Liver (tissue), 9 donors: ENCODE measurements around the gene IGFL3. TPM values are rescaled to one million over a fixed set of nuclear protein-coding genes. Genes with fewer than 3 reads are reported as not detected.

Experiments used
- DNase-seq: peaks from one replicate; pipeline ENCODE4 v3.0.0-alpha.2; 2017; ENCODE audit warnings: low spot score
- H3K27ac ChIP-seq, 2 donors: one replicate each; pipeline ENCODE4 v1.7.0; 2013; ENCODE audit warnings: inconsistent platforms in 2 of 2, low read length in 2 of 2, control low read depth in 1 of 2, low read depth in 1 of 2, mild to moderate bottlenecking in 1 of 2
- H3K27me3 ChIP-seq, 4 donors: one replicate each; pipeline versions ENCODE4 v1.6.1 to v1.7.0; 2013; ENCODE audit warnings: low read length in 3 of 4, inconsistent platforms in 1 of 4, mild to moderate bottlenecking in 1 of 4, moderate library complexity in 1 of 4; ENCODE audit not compliant: control insufficient read depth in 4 of 4, insufficient read depth in 4 of 4
- H3K36me3 ChIP-seq, 4 donors: one replicate each; pipeline versions ENCODE4 v1.6.1 to v1.7.0; 2013; ENCODE audit warnings: low read length in 3 of 4, mild to moderate bottlenecking in 3 of 4, low read depth in 1 of 4, moderate library complexity in 1 of 4; ENCODE audit not compliant: control insufficient read depth in 4 of 4, insufficient read depth in 3 of 4
- H3K4me1 ChIP-seq, 4 donors: one replicate each; pipeline versions ENCODE4 v1.6.1 to v1.7.0; 2013; ENCODE audit warnings: low read length in 3 of 4, mild to moderate bottlenecking in 3 of 4, moderate library complexity in 1 of 4; ENCODE audit not compliant: control insufficient read depth in 4 of 4, insufficient read depth in 4 of 4
- H3K4me3 ChIP-seq, 3 donors: one replicate each; pipeline versions ENCODE4 v1.6.1 to v1.7.0; 2013; ENCODE audit warnings: low read length in 3 of 3, control low read depth in 1 of 3, low read depth in 1 of 3, mild to moderate bottlenecking in 1 of 3
- H3K9ac ChIP-seq, 2 donors: one replicate each; pipeline ENCODE4 v1.7.0; 2013; ENCODE audit warnings: low read length in 2 of 2, mild to moderate bottlenecking in 2 of 2, moderate library complexity in 2 of 2, control low read depth in 1 of 2, low read depth in 1 of 2
- H3K9me3 ChIP-seq, 4 donors: one replicate each; pipeline versions ENCODE4 v1.6.1 to v1.7.0; 2013; ENCODE audit warnings: low read length in 3 of 4; ENCODE audit not compliant: control insufficient read depth in 4 of 4
- ATF3 ChIP-seq: IDR thresholded peaks from 2 replicates; pipeline ENCODE4 v1.6.1; 2016; ENCODE audit warnings: antibody characterized with exemption
- CTCF ChIP-seq: fragments of 150-350 bp; IDR thresholded peaks from 2 replicates; pipeline ENCODE4 v1.5.1; 2017; ENCODE audit warnings: improper control_type of control experiment, low read depth, low read length; ENCODE audit not compliant: missing input control
- EGR1 ChIP-seq, 2 donors: IDR thresholded peaks; 2 replicates each; pipeline ENCODE4 v1.6.1; 2016 to 2018; ENCODE audit warnings: antibody characterized with exemption in 2 of 2, low read depth in 2 of 2
- FOXA1 ChIP-seq: IDR thresholded peaks from 2 replicates; pipeline ENCODE4 v1.6.1; 2016; ENCODE audit warnings: antibody characterized with exemption
- FOXA2 ChIP-seq: IDR thresholded peaks from 2 replicates; pipeline ENCODE4 v1.6.1; 2016; ENCODE audit warnings: antibody characterized with exemption
- GABPA ChIP-seq, 2 donors: IDR thresholded peaks in 1 of 2; conservative IDR thresholded peaks in 1 of 2; 2 replicates each; pipeline ENCODE4 v1.6.1; 2016; ENCODE audit warnings: antibody characterized with exemption in 2 of 2, mild to moderate bottlenecking in 1 of 2, moderate library complexity in 1 of 2
- HNF4A ChIP-seq, 2 donors: conservative IDR thresholded peaks; 2 replicates each; pipeline ENCODE4 v1.6.1; 2016; ENCODE audit warnings: antibody characterized with exemption in 2 of 2, mild to moderate bottlenecking in 2 of 2
- HNF4G ChIP-seq: IDR thresholded peaks from 2 replicates; pipeline ENCODE4 v1.6.1; 2016; ENCODE audit warnings: antibody characterized with exemption
- JUND ChIP-seq, 2 donors: IDR thresholded peaks; 2 replicates each; pipeline ENCODE4 v1.6.1; 2016; ENCODE audit warnings: antibody characterized with exemption in 2 of 2
- NR2F2 ChIP-seq: IDR thresholded peaks from 2 replicates; pipeline ENCODE4 v1.6.1; 2016; ENCODE audit warnings: antibody characterized with exemption
- RAD21 ChIP-seq, 2 donors: IDR thresholded peaks; 2 replicates each; pipeline ENCODE4 v1.6.1; 2016; ENCODE audit warnings: antibody characterized with exemption in 2 of 2, mild to moderate bottlenecking in 2 of 2
- REST ChIP-seq: IDR thresholded peaks from 2 replicates; pipeline ENCODE4 v1.6.1; 2016; ENCODE audit warnings: antibody characterized with exemption, mild to moderate bottlenecking
- RXRA ChIP-seq, 2 donors: IDR thresholded peaks; 2 replicates each; pipeline ENCODE4 v1.6.1; 2017 to 2018; ENCODE audit warnings: antibody characterized with exemption in 2 of 2, mild to moderate bottlenecking in 1 of 2
- SP1 ChIP-seq: IDR thresholded peaks from 2 replicates; pipeline ENCODE4 v1.6.1; 2018; ENCODE audit warnings: antibody characterized with exemption, mild to moderate bottlenecking
- TAF1 ChIP-seq: conservative IDR thresholded peaks from 2 replicates; pipeline ENCODE4 v1.6.1; 2016; ENCODE audit warnings: antibody characterized with exemption, mild to moderate bottlenecking
- YY1 ChIP-seq: IDR thresholded peaks from 2 replicates; pipeline ENCODE4 v1.6.1; 2016; ENCODE audit warnings: antibody characterized with exemption, mild to moderate bottlenecking
- WGBS: extraction: QIAGEN DNeasy Blood & Tissue Kit; methylation state at CpG from one replicate; pipeline ENCODE4 v1.1.7; 2013; 5-methylcytosine and 5-hydroxymethylcytosine counted together
- polyA plus RNA-seq, 2 donors: library from polyadenylated mRNA; stranded (reverse) in 1 of 2; unstranded in 1 of 2; fragments of 200-250 nt in 1 of 2; fragments of >200 nt in 1 of 2; fragmentation: Nextera tagmentation in 1 of 2; extraction: Ambion mirVana in 1 of 2; gene quantifications; one replicate each; pipeline versions ENCODE4 v1.2.1 to v1.2.3, GENCODE V29; 2013 to 2015
- total RNA-seq, 2 donors: library from RNA; depleted of rRNA; stranded (reverse); fragments of >200 nt; gene quantifications; one replicate each; pipeline ENCODE4 v1.2.3, GENCODE V29; 2014
- TF ChIP-seq, protein P1 (sequence below): IDR thresholded peaks from 2 replicates; pipeline ENCODE4 v1.6.1; 2016; ENCODE audit warnings: antibody characterized with exemption
- TF ChIP-seq, protein P2 (sequence below): IDR thresholded peaks from 2 replicates; pipeline ENCODE4 v1.6.1; 2016; ENCODE audit warnings: antibody characterized with exemption
- donor health status: healthy.
- donor health status: healthy.
- donor health status: healthy.
- donor health status: healthy.
- donor health status: healthy.

IGFL3 gene
- total and polyA plus RNA-seq, 4 donors = not detected

DNA sequence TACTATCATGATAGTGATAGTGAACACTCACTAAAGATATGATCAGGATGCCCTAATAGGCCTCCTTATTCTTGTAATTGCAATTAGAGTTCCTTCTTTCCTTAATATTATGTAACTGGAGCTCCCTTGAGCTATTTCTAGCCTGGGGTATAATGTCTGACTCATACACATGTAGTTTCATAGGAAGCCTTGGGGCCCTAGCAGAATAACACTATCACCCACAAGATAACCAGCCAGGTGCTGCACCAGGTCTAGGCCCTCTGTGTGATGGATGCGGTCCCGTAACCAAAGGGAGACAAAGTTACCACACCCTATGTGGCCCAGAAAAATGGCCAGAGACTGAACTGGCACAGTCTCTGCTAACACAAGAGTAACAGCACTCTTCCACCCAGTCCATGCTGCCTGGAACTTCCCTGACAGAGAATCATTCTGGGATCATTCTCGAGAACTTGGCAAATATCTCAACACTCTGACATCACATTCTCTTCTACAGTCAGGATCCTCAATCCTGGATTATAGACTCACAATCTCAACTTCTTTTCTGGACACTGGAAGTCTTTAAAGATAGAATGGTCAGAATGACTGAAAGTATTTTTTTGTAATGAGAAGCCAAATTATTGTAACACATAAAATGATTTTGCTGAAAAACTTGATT lies 51.1 kb downstream of the IGFL3 start:
- WGBS = 87% methylated on average over 3 of the region's 3 CpGs
- no peak overlapping the region for H3K27ac ChIP-seq

More for the DNA sequence above, 51.1 kb downstream of the IGFL3 start:
- no peak for DNase-seq
- H3K4me3 ChIP-seq = no peak overlapping the region
- no peaks in the 10 kb centered on the region for H3K9me3 ChIP-seq
- peaks cover 0 to 8% (median 6%) of the 10 kb centered on the region in 4 donors for H3K4me1 ChIP-seq
- TF ChIP-seq NR2F2 (no peak), CTCF (no peak), SP1 (no peak), RXRA (IDR thresholded peaks at IDR 0.05) (no peak), GABPA (IDR thresholded peaks at IDR 0.05 in 1 of 2, conservative IDR thresholded peaks at IDR 0.05 in 1 of 2) (no peak), TAF1 (no peak), YY1 (no peak), RAD21 (IDR thresholded peaks at IDR 0.05) (no peak), ATF3 (no peak), HNF4G (no peak), EGR1 (IDR thresholded peaks at IDR 0.05; ENCODE audit: low read depth in 2 of 2) (no peak), JUND (IDR thresholded peaks at IDR 0.05) (no peak), REST (no peak), HNF4A (conservative IDR thresholded peaks at IDR 0.05) (no peak), FOXA2 (no peak), FOXA1 (no peak)
- TF ChIP-seq, protein P1, sequence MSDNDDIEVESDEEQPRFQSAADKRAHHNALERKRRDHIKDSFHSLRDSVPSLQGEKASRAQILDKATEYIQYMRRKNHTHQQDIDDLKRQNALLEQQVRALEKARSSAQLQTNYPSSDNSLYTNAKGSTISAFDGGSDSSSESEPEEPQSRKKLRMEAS = no peak
- TF ChIP-seq, protein P2, sequence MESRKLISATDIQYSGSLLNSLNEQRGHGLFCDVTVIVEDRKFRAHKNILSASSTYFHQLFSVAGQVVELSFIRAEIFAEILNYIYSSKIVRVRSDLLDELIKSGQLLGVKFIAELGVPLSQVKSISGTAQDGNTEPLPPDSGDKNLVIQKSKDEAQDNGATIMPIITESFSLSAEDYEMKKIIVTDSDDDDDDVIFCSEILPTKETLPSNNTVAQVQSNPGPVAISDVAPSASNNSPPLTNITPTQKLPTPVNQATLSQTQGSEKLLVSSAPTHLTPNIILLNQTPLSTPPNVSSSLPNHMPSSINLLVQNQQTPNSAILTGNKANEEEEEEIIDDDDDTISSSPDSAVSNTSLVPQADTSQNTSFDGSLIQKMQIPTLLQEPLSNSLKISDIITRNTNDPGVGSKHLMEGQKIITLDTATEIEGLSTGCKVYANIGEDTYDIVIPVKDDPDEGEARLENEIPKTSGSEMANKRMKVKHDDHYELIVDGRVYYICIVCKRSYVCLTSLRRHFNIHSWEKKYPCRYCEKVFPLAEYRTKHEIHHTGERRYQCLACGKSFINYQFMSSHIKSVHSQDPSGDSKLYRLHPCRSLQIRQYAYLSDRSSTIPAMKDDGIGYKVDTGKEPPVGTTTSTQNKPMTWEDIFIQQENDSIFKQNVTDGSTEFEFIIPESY = no peak
- H3K36me3 ChIP-seq = no peaks in the 10 kb centered on the region
- no peak overlapping the region for H3K9ac ChIP-seq
- peaks cover 0 to 13% (median 7%) of the 10 kb centered on the region in 4 donors for H3K27me3 ChIP-seq

Other genes with a start within 250 kb of the IGFL3 start
- 10 to 100 TPM; 16.5 to 16.8 TPM for gene IRF2BP1, start 238.5 kb downstream of the IGFL3 start, total RNA-seq
- 10 to 100 TPM in 1 of 2 donors, 1 to 10 TPM in 1; 4.9 to 16.3 TPM for gene IRF2BP1, start 238.5 kb downstream of the IGFL3 start, polyA plus RNA-seq
- gene MYPOP, start 222.1 kb downstream of the IGFL3 start, total RNA-seq = 1 to 10 TPM in 1 of 2 donors, under 1 TPM in 1; 0.70 to 1.8 TPM
- gene MYPOP, start 222.1 kb downstream of the IGFL3 start, polyA plus RNA-seq = 1 to 10 TPM in 1 of 2 donors, under 1 TPM in 1; 0.90 to 3.0 TPM
- not detected for gene NANOS2, start 209.9 kb downstream of the IGFL3 start, total RNA-seq
- not detected for gene NANOS2, start 209.9 kb downstream of the IGFL3 start, polyA plus RNA-seq
- gene NOVA2, start 150.8 kb downstream of the IGFL3 start, total RNA-seq = 1 to 10 TPM in 1 of 2 donors, under 1 TPM in 1; 0.47 to 1.6 TPM
- under 1 TPM; 0.31 to 0.37 TPM for gene NOVA2, start 150.8 kb downstream of the IGFL3 start, polyA plus RNA-seq
- gene CCDC61, start 129.2 kb downstream of the IGFL3 start, total RNA-seq = 1 to 10 TPM; 2.6 to 3.1 TPM
- 1 to 10 TPM; 1.7 to 6.3 TPM for gene CCDC61, start 129.2 kb downstream of the IGFL3 start, polyA plus RNA-seq
- gene PGLYRP1, start 101.6 kb downstream of the IGFL3 start, total RNA-seq = 10 to 100 TPM in 1 of 2 donors, under 1 TPM in 1; 0.25 to 13.9 TPM
- gene PGLYRP1, start 101.6 kb downstream of the IGFL3 start, polyA plus RNA-seq = 1 to 10 TPM in 1 of 2 donors, under 1 TPM in 1; 0.31 to 1.2 TPM
- gene IGFL4, start 83.7 kb downstream of the IGFL3 start, total RNA-seq = not detected
- gene IGFL4, start 83.7 kb downstream of the IGFL3 start, polyA plus RNA-seq = not detected
- gene IGFL2, start 23.6 kb upstream of the IGFL3 start, total RNA-seq = under 1 TPM in 1 of 2 donors, not detected in 1; 0.08 TPM
- not detected for gene IGFL2, start 23.6 kb upstream of the IGFL3 start, polyA plus RNA-seq
- gene IGFL1, start 105.1 kb upstream of the IGFL3 start, total RNA-seq = not detected
- gene IGFL1, start 105.1 kb upstream of the IGFL3 start, polyA plus RNA-seq = not detected
- 10 to 100 TPM in 1 of 2 donors, 1 to 10 TPM in 1; 5.7 to 20.5 TPM for gene HIF3A, start 172.4 kb upstream of the IGFL3 start, total RNA-seq
- gene HIF3A, start 172.4 kb upstream of the IGFL3 start, polyA plus RNA-seq = 1 to 10 TPM; 2.2 to 7.9 TPM
- 10 to 100 TPM; 28.1 to 50.5 TPM for gene PPP5C, start 222.4 kb upstream of the IGFL3 start, total RNA-seq
- gene PPP5C, start 222.4 kb upstream of the IGFL3 start, polyA plus RNA-seq = 10 to 100 TPM; 19.0 to 28.6 TPM